Upper lobe of left lung (tissue), 4 donors: ENCODE measurements around the gene TMEM183A.

Source experiments
- CTCF ChIP-seq, 6 experiments: fragments of 450-650 bp in 4 of 6; fragments of 200-600 bp in 2 of 6; sonication (generic) in 2 of 6; IDR thresholded peaks; one replicate each; pipeline ENCODE4 v1.5.1; 2016 to 2019; ENCODE audit warnings: antibody characterized with exemption in 6 of 6
- POLR2A ChIP-seq, 4 donors: fragments of 450-650 bp; IDR thresholded peaks; one replicate each; pipeline ENCODE4 v1.5.1; 2016 to 2017; ENCODE audit warnings: antibody characterized with exemption in 4 of 4, mild to moderate bottlenecking in 2 of 4

- TF ChIP-seq CTCF (IDR thresholded peaks at IDR 0.05) (no peak), POLR2A (IDR thresholded peaks at IDR 0.05) (no peak)
These were observed 31.1 kb downstream of the TMEM183A start for GRCh38 chr1:203038217-203038741.
